ENCODE results near the gene C8A. TPM values are rescaled to one million over a fixed set of nuclear protein-coding genes. Genes with fewer than 3 reads are reported as not detected.

C8A gene
- total RNA-seq, 1 donor = not detected

GRCh38 chr1:56850922-56851321, 3.7 kb upstream of the C8A start:
- Histone ChIP-seq H2AFZ (ENCODE audit: low read length) (no peak overlapping the region), H3K27me3 (ENCODE audit: insufficient read depth, low read length) (no peaks in the 10 kb centered on the region), H3K4me3 (ENCODE audit: insufficient read depth, low read length) (no peak overlapping the region), H3K4me1 (ENCODE audit: insufficient read depth, low read length) (no peaks in the 10 kb centered on the region), H4K20me1 (ENCODE audit: insufficient read depth, low read length) (no peaks in the 10 kb centered on the region), H3K27ac (ENCODE audit: low read depth, low read length) (no peak overlapping the region), H3K9me3 (ENCODE audit: low read depth, low read length) (no peaks in the 10 kb centered on the region), H3K36me3 (ENCODE audit: insufficient read depth, low read length) (no peaks in the 10 kb centered on the region), H3K4me2 (ENCODE audit: insufficient read depth, low read length) (no peak overlapping the region), H3K79me2 (ENCODE audit: insufficient read depth, low read length) (no peaks in the 10 kb centered on the region)
- DNase-seq (ENCODE audit: insufficient read length, low spot score, missing footprints) = no peak
- no peak for TF ChIP-seq CTCF (IDR thresholded peaks at IDR 0.05; ENCODE audit: extremely low read depth, low read depth, low read length)

- Histone ChIP-seq H3K79me2 (ENCODE audit: insufficient read depth, low read length) (no peaks in the 10 kb centered on the region), H3K27me3 (ENCODE audit: insufficient read depth, low read length) (no peaks in the 10 kb centered on the region), H3K9me3 (ENCODE audit: low read depth, low read length) (no peaks in the 10 kb centered on the region), H2AFZ (ENCODE audit: low read length) (no peak overlapping the region), H3K4me1 (ENCODE audit: insufficient read depth, low read length) (no peaks in the 10 kb centered on the region), H3K4me3 (ENCODE audit: insufficient read depth, low read length) (no peak overlapping the region), H3K4me2 (ENCODE audit: insufficient read depth, low read length) (no peak overlapping the region), H3K36me3 (ENCODE audit: insufficient read depth, low read length) (no peaks in the 10 kb centered on the region), H4K20me1 (ENCODE audit: insufficient read depth, low read length) (no peaks in the 10 kb centered on the region), H3K27ac (ENCODE audit: low read depth, low read length) (no peak overlapping the region)
- TF ChIP-seq CTCF (IDR thresholded peaks at IDR 0.05; ENCODE audit: extremely low read depth, low read depth, low read length) = no peak
- no peak for DNase-seq (ENCODE audit: insufficient read length, low spot score, missing footprints)
Observed at GRCh38 chr1:56852476-56852875, 2.1 kb upstream of the C8A start.

- Histone ChIP-seq H3K79me2 (ENCODE audit: insufficient read depth, low read length) (no peaks in the 10 kb centered on the region), H3K36me3 (ENCODE audit: insufficient read depth, low read length) (no peaks in the 10 kb centered on the region), H3K27ac (ENCODE audit: low read depth, low read length) (no peak overlapping the region), H2AFZ (ENCODE audit: low read length) (no peak overlapping the region), H3K27me3 (ENCODE audit: insufficient read depth, low read length) (no peaks in the 10 kb centered on the region), H4K20me1 (ENCODE audit: insufficient read depth, low read length) (no peaks in the 10 kb centered on the region), H3K4me3 (ENCODE audit: insufficient read depth, low read length) (no peak overlapping the region), H3K9me3 (ENCODE audit: low read depth, low read length) (no peaks in the 10 kb centered on the region), H3K4me1 (ENCODE audit: insufficient read depth, low read length) (no peaks in the 10 kb centered on the region), H3K4me2 (ENCODE audit: insufficient read depth, low read length) (no peak overlapping the region)
- DNase-seq (ENCODE audit: insufficient read length, low spot score, missing footprints) = no peak
- TF ChIP-seq CTCF (IDR thresholded peaks at IDR 0.05; ENCODE audit: extremely low read depth, low read depth, low read length) = no peak
Observed at GRCh38 chr1:56855190-56855589, 593 bp downstream of the C8A start.

- no peak for TF ChIP-seq CTCF (IDR thresholded peaks at IDR 0.05; ENCODE audit: extremely low read depth, low read depth, low read length)
- H3K27ac ChIP-seq (ENCODE audit: low read depth, low read length) = no peak overlapping the region
- H3K9me3 ChIP-seq (ENCODE audit: low read depth, low read length) = no peaks in the 10 kb centered on the region
- H4K20me1 ChIP-seq (ENCODE audit: insufficient read depth, low read length) = no peaks in the 10 kb centered on the region
- no peak for DNase-seq (ENCODE audit: insufficient read length, low spot score, missing footprints)
- no peaks in the 10 kb centered on the region for H3K79me2 ChIP-seq (ENCODE audit: insufficient read depth, low read length)
- H3K4me3 ChIP-seq (ENCODE audit: insufficient read depth, low read length) = no peak overlapping the region
- H3K27me3 ChIP-seq (ENCODE audit: insufficient read depth, low read length) = no peaks in the 10 kb centered on the region
- no peak overlapping the region for H3K4me2 ChIP-seq (ENCODE audit: insufficient read depth, low read length)
- no peak overlapping the region for H2AFZ ChIP-seq (ENCODE audit: low read length)
- no peaks in the 10 kb centered on the region for H3K36me3 ChIP-seq (ENCODE audit: insufficient read depth, low read length)
- H3K4me1 ChIP-seq (ENCODE audit: insufficient read depth, low read length) = no peaks in the 10 kb centered on the region
Observed at GRCh38 chr1:56856186-56856585, 1.6 kb downstream of the C8A start.
